Astrocyte (in vitro differentiated cells and primary cell): ENCODE measurements around the gene HYOU1. TPM values are rescaled to one million over a fixed set of nuclear protein-coding genes. Genes with fewer than 3 reads are reported as not detected.

Experiments
- DNase-seq: peaks from one replicate; pipeline ENCODE4 v3.0.0-alpha.2; 2010; ENCODE audit warnings: low read depth
- FAIRE-seq: peaks from 2 replicates; lab custom pipeline; 2011; peaks lifted over from hg19 to GRCh38; lab: Jason Lieb, UNC
- H2AFZ ChIP-seq: 2 replicates; pipeline ENCODE4 v1.6.0; 2012; ENCODE audit warnings: low read depth, low read length, inconsistent platforms
- H3K27ac ChIP-seq: 2 replicates; pipeline ENCODE4 v1.5.1; 2011; ENCODE audit warnings: low read depth, low read length, inconsistent platforms
- H3K27me3 ChIP-seq: 2 replicates; pipeline ENCODE4 v1.6.0; 2011; ENCODE audit warnings: low read length, inconsistent platforms; ENCODE audit not compliant: insufficient read depth
- H3K36me3 ChIP-seq: 2 replicates; pipeline ENCODE4 v1.5.1; 2011; ENCODE audit warnings: low read length, inconsistent platforms; ENCODE audit not compliant: insufficient read depth
- H3K4me1 ChIP-seq: 2 replicates; pipeline ENCODE4 v1.5.1; 2011; ENCODE audit warnings: low read length, inconsistent platforms; ENCODE audit not compliant: insufficient read depth
- H3K4me2 ChIP-seq: 2 replicates; pipeline ENCODE4 v1.6.0; 2012; ENCODE audit warnings: low read length, inconsistent platforms
- H3K4me3 ChIP-seq: 2 replicates; pipeline ENCODE4 v1.5.1; 2011; ENCODE audit warnings: low read depth, mild to moderate bottlenecking, low read length, inconsistent platforms; ENCODE audit not compliant: insufficient read depth
- H3K79me2 ChIP-seq: 2 replicates; pipeline ENCODE4 v1.6.0; 2012; ENCODE audit warnings: mild to moderate bottlenecking, low read length, inconsistent platforms; ENCODE audit not compliant: insufficient read depth
- H3K9ac ChIP-seq: 2 replicates; pipeline ENCODE4 v1.6.0; 2012; ENCODE audit warnings: mild to moderate bottlenecking, low read length, inconsistent platforms
- H3K9me3 ChIP-seq: 2 replicates; pipeline ENCODE4 v1.5.1; 2012; ENCODE audit warnings: low read depth, mild to moderate bottlenecking, low read length, inconsistent platforms; ENCODE audit not compliant: insufficient read depth
- H4K20me1 ChIP-seq: 2 replicates; pipeline ENCODE4 v1.6.0; 2012; ENCODE audit warnings: low read length, inconsistent platforms; ENCODE audit not compliant: insufficient read depth
- H3K27ac Mint-ChIP-seq: one replicate; pipeline ENCODE4 v1.8.0; 2021; ENCODE audit warnings: mild to moderate bottlenecking, mixed read lengths; ENCODE audit not compliant: unreplicated experiment
- H3K27me3 Mint-ChIP-seq: one replicate; pipeline ENCODE4 v1.8.0; 2021; ENCODE audit warnings: low read depth, mixed read lengths; ENCODE audit not compliant: unreplicated experiment
- H3K36me3 Mint-ChIP-seq: one replicate; pipeline ENCODE4 v1.8.0; 2021; ENCODE audit warnings: low read depth, mixed read lengths; ENCODE audit not compliant: unreplicated experiment
- H3K4me1 Mint-ChIP-seq: one replicate; pipeline ENCODE4 v1.8.0; 2021; ENCODE audit warnings: low read depth, mixed read lengths; ENCODE audit not compliant: unreplicated experiment
- H3K4me3 Mint-ChIP-seq: one replicate; pipeline ENCODE4 v1.8.0; 2021; ENCODE audit warnings: mild to moderate bottlenecking, moderate library complexity, mixed read lengths; ENCODE audit not compliant: unreplicated experiment
- H3K9me3 Mint-ChIP-seq: one replicate; pipeline ENCODE4 v1.8.0; 2021; ENCODE audit warnings: mild to moderate bottlenecking, mixed read lengths; ENCODE audit not compliant: unreplicated experiment
- EZH2 ChIP-seq: IDR thresholded peaks from 2 replicates; pipeline ENCODE4 v1.6.1; 2012; ENCODE audit warnings: mild to moderate bottlenecking, low read length, inconsistent platforms; ENCODE audit not compliant: insufficient read depth
- total RNA-seq: library from RNA; stranded (reverse); gene quantifications from 2 replicates; pipeline ENCODE4 v1.2.1, GENCODE V29; 2021
- TF ChIP-seq, protein P1 (sequence below): IDR thresholded peaks from 2 replicates; pipeline ENCODE4 v1.5.1; 2011; ENCODE audit warnings: low read depth, mild to moderate bottlenecking, inconsistent platforms, low read length, moderate library complexity; ENCODE audit not compliant: insufficient read depth

HYOU1 gene
- total RNA-seq, 1 donor from 2014 or later: 282 TPM

DNA sequence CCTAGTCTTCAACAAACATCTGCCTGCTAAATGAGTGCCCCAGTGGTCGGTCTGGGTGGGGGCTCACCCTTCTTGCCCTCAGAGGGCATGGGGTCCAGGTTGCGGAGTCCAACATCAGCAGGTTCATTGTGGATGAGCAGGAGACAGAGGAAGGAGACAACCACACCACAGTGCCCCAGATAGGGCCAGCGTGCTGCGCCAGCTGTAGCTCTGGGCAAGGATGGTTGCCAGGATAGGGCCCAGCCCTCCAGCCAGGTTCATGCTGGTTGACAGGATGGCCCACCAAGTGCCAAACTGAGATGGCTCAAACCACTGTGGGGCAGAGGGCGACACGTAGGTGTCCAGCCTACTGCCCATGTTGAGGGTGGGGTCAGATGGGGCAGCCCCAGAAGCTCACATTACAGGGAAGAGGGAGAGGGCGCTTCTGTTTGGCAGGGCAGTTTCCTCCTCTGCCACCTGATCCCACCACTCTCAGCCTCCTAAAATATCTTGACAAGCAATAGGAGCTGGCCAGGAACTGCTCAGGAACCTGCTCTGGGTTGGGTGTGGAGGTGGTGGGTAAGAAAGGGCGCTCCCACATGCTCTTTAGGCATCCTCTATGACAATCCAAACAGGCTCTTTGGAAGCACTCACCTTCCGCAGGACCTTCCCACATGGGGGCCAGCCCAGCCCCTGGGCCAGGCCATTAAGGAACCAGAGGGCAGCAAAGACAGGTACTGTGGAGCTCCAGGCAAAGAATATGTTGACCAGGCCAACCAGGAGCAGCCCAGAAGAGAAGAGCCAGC is 29.3 kb downstream of the HYOU1 start:
- TF ChIP-seq, protein P1, sequence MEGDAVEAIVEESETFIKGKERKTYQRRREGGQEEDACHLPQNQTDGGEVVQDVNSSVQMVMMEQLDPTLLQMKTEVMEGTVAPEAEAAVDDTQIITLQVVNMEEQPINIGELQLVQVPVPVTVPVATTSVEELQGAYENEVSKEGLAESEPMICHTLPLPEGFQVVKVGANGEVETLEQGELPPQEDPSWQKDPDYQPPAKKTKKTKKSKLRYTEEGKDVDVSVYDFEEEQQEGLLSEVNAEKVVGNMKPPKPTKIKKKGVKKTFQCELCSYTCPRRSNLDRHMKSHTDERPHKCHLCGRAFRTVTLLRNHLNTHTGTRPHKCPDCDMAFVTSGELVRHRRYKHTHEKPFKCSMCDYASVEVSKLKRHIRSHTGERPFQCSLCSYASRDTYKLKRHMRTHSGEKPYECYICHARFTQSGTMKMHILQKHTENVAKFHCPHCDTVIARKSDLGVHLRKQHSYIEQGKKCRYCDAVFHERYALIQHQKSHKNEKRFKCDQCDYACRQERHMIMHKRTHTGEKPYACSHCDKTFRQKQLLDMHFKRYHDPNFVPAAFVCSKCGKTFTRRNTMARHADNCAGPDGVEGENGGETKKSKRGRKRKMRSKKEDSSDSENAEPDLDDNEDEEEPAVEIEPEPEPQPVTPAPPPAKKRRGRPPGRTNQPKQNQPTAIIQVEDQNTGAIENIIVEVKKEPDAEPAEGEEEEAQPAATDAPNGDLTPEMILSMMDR: no peak
- TF ChIP-seq EZH2: no peak
- H3K4me1 ChIP-seq: peaks cover 5% of the 10 kb centered on the region
- Mint-ChIP-seq H3K36me3 (peaks cover 26% of the 10 kb centered on the region), H3K4me1 (peaks cover 20% of the 10 kb centered on the region), H3K27me3 (no peaks in the 10 kb centered on the region), H3K9me3 (no peaks in the 10 kb centered on the region), H3K27ac (no peak overlapping the region), H3K4me3 (no peak overlapping the region)
- H3K9me3 ChIP-seq: no peaks in the 10 kb centered on the region
- H4K20me1 ChIP-seq: peaks cover 24% of the 10 kb centered on the region
- H3K4me2 ChIP-seq: no peak overlapping the region
- no peak overlapping the region for H3K4me3 ChIP-seq
- H3K27ac ChIP-seq: no peak overlapping the region
- H3K79me2 ChIP-seq: peaks cover under 1% of the 10 kb centered on the region
- DNase-seq: no peak
- no peak overlapping the region for H3K9ac ChIP-seq
- no peak for FAIRE-seq
- H2AFZ ChIP-seq: no peak overlapping the region
- H3K36me3 ChIP-seq: peaks cover 6% of the 10 kb centered on the region
- H3K27me3 ChIP-seq: no peaks in the 10 kb centered on the region

DNA sequence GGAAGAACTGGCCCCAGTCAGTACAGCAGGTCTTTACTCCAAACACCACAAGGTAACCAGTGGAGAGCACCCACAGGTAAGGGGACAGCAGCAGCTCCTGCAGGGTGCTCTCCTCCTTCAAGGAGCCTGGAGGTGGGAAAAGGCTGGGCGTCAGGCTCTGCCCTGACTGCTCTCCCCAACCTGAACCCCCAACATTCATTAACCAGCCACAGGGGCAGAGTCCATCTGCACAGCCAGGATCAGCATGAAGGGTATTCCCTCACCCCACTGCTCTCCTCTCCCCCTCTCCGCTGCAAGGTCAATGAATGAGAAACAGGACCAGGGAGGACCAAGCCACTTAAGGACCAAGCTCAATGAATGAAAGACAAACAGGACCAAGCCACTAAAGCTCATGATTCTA is 30.0 kb downstream of the HYOU1 start:
- no peaks in the 10 kb centered on the region for H3K27me3 ChIP-seq
- H3K4me1 Mint-ChIP-seq: peaks cover 20% of the 10 kb centered on the region
- no peaks in the 10 kb centered on the region for H3K9me3 Mint-ChIP-seq
- peaks cover 30% of the 10 kb centered on the region for H4K20me1 ChIP-seq
- H3K9ac ChIP-seq: no peak overlapping the region
- no peak overlapping the region for H3K4me2 ChIP-seq
- no peak overlapping the region for H3K27ac Mint-ChIP-seq
- H3K79me2 ChIP-seq: peaks cover 7% of the 10 kb centered on the region
- no peak overlapping the region for H3K4me3 ChIP-seq
- FAIRE-seq (no peak), DNase-seq (no peak)
- peaks cover 5% of the 10 kb centered on the region for H3K4me1 ChIP-seq
- no peaks in the 10 kb centered on the region for H3K27me3 Mint-ChIP-seq
- no peak overlapping the region for H2AFZ ChIP-seq
- no peaks in the 10 kb centered on the region for H3K9me3 ChIP-seq
- H3K36me3 ChIP-seq: peaks cover 6% of the 10 kb centered on the region
- no peak overlapping the region for H3K4me3 Mint-ChIP-seq
- peaks cover 28% of the 10 kb centered on the region for H3K36me3 Mint-ChIP-seq
- TF ChIP-seq, protein P1: no peak
- no peak for TF ChIP-seq EZH2
- H3K27ac ChIP-seq: no peak overlapping the region
